ENCODE measurements around the gene APOB. TPM values are rescaled to one million over a fixed set of nuclear protein-coding genes. Genes with fewer than 3 reads are reported as not detected.

Gene APOB
- total and polyA plus RNA-seq, 2 of the 13 experiments (the other 11 are each of a cell fraction or from before 2014, with no cell fraction given) = 1,569 to 2,515 TPM

GRCh38 chr2:21039979-21040467 lies 3.9 kb downstream of the APOB start (continued):
- TF ChIP-seq ARID5B (CRISPR knock-in tag; IDR thresholded peaks at IDR 0.05) = peak; percentile 7; the same call in 1 of the 2 replicates
- 0 out of 2 replicates have a peak, but pooled peaks have one; percentile 48 for TF ChIP-seq ZNF326 (CRISPR knock-in tag; IDR thresholded peaks at IDR 0.05; ENCODE audit: borderline replicate concordance)
- 0 out of 2 replicates have a peak, but pooled peaks have one; percentile 29 for TF ChIP-seq TOPORS (CRISPR knock-in tag; IDR thresholded peaks at IDR 0.05)
- TF ChIP-seq, protein P1, sequence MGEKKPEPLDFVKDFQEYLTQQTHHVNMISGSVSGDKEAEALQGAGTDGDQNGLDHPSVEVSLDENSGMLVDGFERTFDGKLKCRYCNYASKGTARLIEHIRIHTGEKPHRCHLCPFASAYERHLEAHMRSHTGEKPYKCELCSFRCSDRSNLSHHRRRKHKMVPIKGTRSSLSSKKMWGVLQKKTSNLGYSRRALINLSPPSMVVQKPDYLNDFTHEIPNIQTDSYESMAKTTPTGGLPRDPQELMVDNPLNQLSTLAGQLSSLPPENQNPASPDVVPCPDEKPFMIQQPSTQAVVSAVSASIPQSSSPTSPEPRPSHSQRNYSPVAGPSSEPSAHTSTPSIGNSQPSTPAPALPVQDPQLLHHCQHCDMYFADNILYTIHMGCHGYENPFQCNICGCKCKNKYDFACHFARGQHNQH (CRISPR knock-in tag; IDR thresholded peaks at IDR 0.05) = peak; percentile 14; the same call in 1 of the 2 replicates
- 0 out of 2 replicates have a peak, but pooled peaks have one; percentile 64 for TF ChIP-seq FLYWCH1 (CRISPR knock-in tag; IDR thresholded peaks at IDR 0.05)
- TF ChIP-seq RBFOX2 (IDR thresholded peaks at IDR 0.05; ENCODE audit: low read depth, low read length) = peak; percentile 63
- no peak for TF ChIP-seq CC2D1A (CRISPR knock-in tag; IDR thresholded peaks at IDR 0.05)
- peak; percentile 14 for TF ChIP-seq ZNF883 (CRISPR knock-in tag; IDR thresholded peaks at IDR 0.05; ENCODE audit: not compliant biosample characterization)
- no peak for TF ChIP-seq NONO (IDR thresholded peaks at IDR 0.05)
- peak; percentile 38 for TF ChIP-seq NONO (CRISPR knock-in tag; conservative IDR thresholded peaks at IDR 0.05)
- no peak for TF ChIP-seq ZNF143 (CRISPR knock-in tag; IDR thresholded peaks at IDR 0.05)
- TF ChIP-seq ZNF776 (CRISPR knock-in tag; IDR thresholded peaks at IDR 0.05) = peak; percentile 19; the same call in 1 of the 2 replicates
- TF ChIP-seq SOX6 (IDR thresholded peaks at IDR 0.05) = no peak
- 0 out of 2 replicates have a peak, but pooled peaks have one; percentile 0 for TF ChIP-seq SOX6 (CRISPR knock-in tag; IDR thresholded peaks at IDR 0.05)
- TF ChIP-seq ZNF224 (CRISPR knock-in tag; IDR thresholded peaks at IDR 0.05) = no peak
- peak; percentile 16; the same call in 1 of the 2 replicates for TF ChIP-seq YEATS2 (CRISPR knock-in tag; IDR thresholded peaks at IDR 0.05; ENCODE audit: borderline replicate concordance)
- TF ChIP-seq KLF11 (CRISPR knock-in tag; IDR thresholded peaks at IDR 0.05) = 0 out of 2 replicates have a peak, but pooled peaks have one; percentile 3
- TF ChIP-seq JDP2 (CRISPR knock-in tag; IDR thresholded peaks at IDR 0.05; ENCODE audit: borderline replicate concordance) = 0 out of 2 replicates have a peak, but pooled peaks have one; percentile 7
- TF ChIP-seq ZBTB38 (CRISPR knock-in tag; IDR thresholded peaks at IDR 0.05) = no peak
- 0 out of 2 replicates have a peak, but pooled peaks have one; percentile 4 for TF ChIP-seq ELF3 (CRISPR knock-in tag; IDR thresholded peaks at IDR 0.05)
- peak; percentile 84 for TF ChIP-seq KAT7 (CRISPR knock-in tag; IDR thresholded peaks at IDR 0.05; ENCODE audit: borderline replicate concordance)
- 0 out of 2 replicates have a peak, but pooled peaks have one; percentile 59 for TF ChIP-seq ZNF614 (CRISPR knock-in tag; IDR thresholded peaks at IDR 0.05; ENCODE audit: borderline replicate concordance)
- peak; percentile 77 for TF ChIP-seq SSRP1 (CRISPR knock-in tag; IDR thresholded peaks at IDR 0.05)
- TF ChIP-seq PHF8 (CRISPR knock-in tag; IDR thresholded peaks at IDR 0.05) = 0 out of 2 replicates have a peak, but pooled peaks have one; percentile 29
- no peak for TF ChIP-seq SMARCC2 (IDR thresholded peaks at IDR 0.05)
- TF ChIP-seq SIX4 (CRISPR knock-in tag; IDR thresholded peaks at IDR 0.05) = no peak
- 0 out of 2 replicates have a peak, but pooled peaks have one; percentile 17 for TF ChIP-seq ZNF230 (CRISPR knock-in tag; IDR thresholded peaks at IDR 0.05)

Data from HepG2 (cell line).